NCI-H524 (cell line): Measurements from ENCODE around the gene TMEM50B.
A peak's percentile ranks its signal among the peaks of the same experiment; 100 is the strongest.
"Not testable (repeated sequence)": the region's sequence is repeated elsewhere in the genome, so short reads cannot be mapped to it uniquely, and the experiment has no call there.

Experiments used
- DNase-seq, 2 experiments: peaks; one replicate each; lab custom pipeline; 2025; lab: John Stamatoyannopoulos, UW

TMEM50B gene

GRCh38 chr21:33428669-33429068 lies 51.1 kb downstream of the TMEM50B start:
- DNase-seq = no peak

- DNase-seq = no peak
These were observed 52.7 kb downstream of the TMEM50B start for GRCh38 chr21:33427051-33427450.

GRCh38 chr21:33425825-33426224 lies 53.9 kb downstream of the TMEM50B start:
- DNase-seq = no peak

GRCh38 chr21:33424214-33424613 lies 55.6 kb downstream of the TMEM50B start:
- no peak for DNase-seq

- DNase-seq = no peak
These were observed 57.9 kb downstream of the TMEM50B start for GRCh38 chr21:33421713-33422393.

GRCh38 chr21:33419538-33420123 lies 60.1 kb downstream of the TMEM50B start:
- DNase-seq = no peak

- no peak for DNase-seq
These were observed 61.1 kb downstream of the TMEM50B start for GRCh38 chr21:33418691-33419090.

- DNase-seq = no peak
These were observed 64.8 kb downstream of the TMEM50B start for GRCh38 chr21:33414926-33415325.

- DNase-seq = no peak
These were observed 65.7 kb downstream of the TMEM50B start for GRCh38 chr21:33414068-33414467.

GRCh38 chr21:33412832-33413519 lies 66.8 kb downstream of the TMEM50B start:
- no peak for DNase-seq

- not testable (repeated sequence) for DNase-seq
These were observed 67.3 kb downstream of the TMEM50B start for GRCh38 chr21:33412439-33412831.

GRCh38 chr21:33411949-33412430 lies 67.8 kb downstream of the TMEM50B start:
- DNase-seq = no peak

- no peak for DNase-seq
These were observed 73.3 kb downstream of the TMEM50B start for GRCh38 chr21:33406493-33406892.

GRCh38 chr21:33403786-33404585 lies 75.8 kb downstream of the TMEM50B start:
- DNase-seq = peak; percentile 34 to 50

- peak in 1 of 2 experiments; percentile 43 for DNase-seq
These were observed 76.5 kb downstream of the TMEM50B start, which contains the start of gene IFNGR2 for GRCh38 chr21:33403128-33403785. TSS of gene IFNGR2 (plus strand) at chr21:33403413. CDS start at chr21:33403544, 131 bp downstream.

GRCh38 chr21:33402001-33402979 lies 77.5 kb downstream of the TMEM50B start:
- DNase-seq = peak; percentile 6 to 17

- no peak for DNase-seq
These were observed 78.2 kb downstream of the TMEM50B start for GRCh38 chr21:33401630-33401992.
